Left lobe of liver (tissue), 2 donors: ENCODE data around the gene CPO. TPM values are rescaled to one million over a fixed set of nuclear protein-coding genes. Genes with fewer than 3 reads are reported as not detected.
"Not testable (repeated sequence)": the region's sequence is repeated elsewhere in the genome, so short reads cannot be mapped to it uniquely, and the experiment has no call there.

Source experiments
- ATAC-seq: fragments of 200-7000 bp; cut with Tn5 transposase; one replicate; pipeline ENCODE4 v1.9.1; 2020; ENCODE audit warnings: mild to moderate bottlenecking, moderate library complexity
- DNase-seq: peaks from one replicate; pipeline ENCODE4 v3.0.0-alpha.2; 2020; ENCODE audit warnings: low spot score
- total RNA-seq: library from RNA; stranded (reverse); gene quantifications from one replicate; pipeline ENCODE4 v1.2.1, GENCODE V29; 2021
- donor health status: DM: no; HTN: no; CAD: no; lungs with moderate emphysema.
- donor health status: DM: no; HTN: yes; CAD: no.

CPO gene, protein sequence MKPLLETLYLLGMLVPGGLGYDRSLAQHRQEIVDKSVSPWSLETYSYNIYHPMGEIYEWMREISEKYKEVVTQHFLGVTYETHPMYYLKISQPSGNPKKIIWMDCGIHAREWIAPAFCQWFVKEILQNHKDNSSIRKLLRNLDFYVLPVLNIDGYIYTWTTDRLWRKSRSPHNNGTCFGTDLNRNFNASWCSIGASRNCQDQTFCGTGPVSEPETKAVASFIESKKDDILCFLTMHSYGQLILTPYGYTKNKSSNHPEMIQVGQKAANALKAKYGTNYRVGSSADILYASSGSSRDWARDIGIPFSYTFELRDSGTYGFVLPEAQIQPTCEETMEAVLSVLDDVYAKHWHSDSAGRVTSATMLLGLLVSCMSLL
- 0.38 TPM for total RNA-seq

DNA sequence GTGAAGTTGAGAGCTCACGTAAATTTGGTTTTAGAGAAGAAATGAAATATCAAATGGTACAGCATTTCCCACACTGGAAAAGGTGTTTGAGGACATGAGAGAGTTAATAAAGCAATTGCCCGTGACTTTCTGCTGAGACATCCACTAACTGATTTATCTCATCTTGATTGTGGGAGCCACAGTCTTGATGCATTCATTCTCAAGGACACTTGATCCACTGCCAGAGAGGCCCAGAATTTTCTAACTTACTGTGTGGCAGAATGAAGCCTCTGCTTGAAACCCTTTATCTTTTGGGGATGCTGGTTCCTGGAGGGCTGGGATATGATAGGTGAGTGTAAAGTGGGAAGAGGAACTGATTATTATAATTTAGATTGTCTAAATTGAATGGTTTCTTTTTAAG lies at the start of gene CPO:
CPO (plus strand) TSS at position 179 of the 400 bp plus-strand sequence; CDS start at position 261, 82 bp downstream.
- no peak for DNase-seq
- no peak for ATAC-seq

DNA sequence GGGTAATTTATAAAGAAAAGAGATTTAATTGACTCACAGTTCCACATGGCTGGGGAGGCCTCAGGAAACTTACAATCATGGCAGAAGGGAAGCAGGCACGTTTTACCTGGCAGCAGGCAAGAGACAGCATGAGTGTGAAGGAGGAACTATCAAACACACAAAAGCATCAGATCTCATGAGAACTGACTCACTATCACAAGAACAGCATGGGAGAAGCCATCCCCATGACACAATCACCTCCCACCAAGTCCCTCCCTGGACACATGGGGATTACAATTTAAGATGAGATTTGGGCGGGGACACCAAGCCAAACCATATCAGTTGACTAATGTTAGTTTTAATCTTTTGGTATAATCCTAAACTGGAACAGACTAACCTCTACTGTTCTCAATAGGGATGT lies 49.1 kb upstream of the CPO start:
- no peak for ATAC-seq
- DNase-seq = no peak

DNA sequence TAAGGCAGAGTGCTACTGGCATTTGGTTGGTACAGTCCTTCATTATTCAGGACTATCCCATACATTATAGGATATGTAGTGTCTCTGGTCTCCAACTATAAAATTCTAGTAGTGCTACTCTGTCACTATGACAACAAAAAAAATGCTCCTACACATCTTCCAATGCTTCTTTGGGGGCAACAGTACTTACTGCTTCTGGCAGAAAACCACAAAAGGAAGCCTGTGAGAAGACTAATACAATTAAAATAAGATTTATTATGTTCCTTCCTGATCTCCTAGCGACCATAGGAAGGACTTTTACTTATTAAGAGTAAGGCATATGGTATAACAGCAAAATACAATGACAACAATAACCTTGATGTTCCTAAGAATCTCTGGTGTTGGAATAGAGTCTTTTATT lies 48.4 kb upstream of the CPO start:
- ATAC-seq (no peak), DNase-seq (no peak)

DNA sequence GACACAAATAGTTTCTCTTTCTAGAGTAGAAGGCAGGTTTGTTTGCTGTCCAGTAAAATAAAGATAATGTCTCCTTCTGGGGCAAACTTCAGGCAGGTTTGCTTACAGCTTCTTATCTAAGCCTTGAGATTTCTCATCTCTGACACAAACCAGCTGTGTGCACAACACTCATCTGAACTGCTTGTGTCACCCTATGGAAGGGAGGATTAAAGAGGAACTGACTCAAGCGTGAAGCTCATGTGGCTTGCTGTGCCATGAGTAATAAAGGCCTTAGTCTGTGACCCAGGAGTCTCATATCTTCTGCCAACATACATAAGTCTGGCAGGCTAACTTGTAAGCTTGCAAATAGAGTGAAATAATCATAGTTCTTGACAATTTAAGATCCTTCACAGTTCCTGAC lies 24.2 kb upstream of the CPO start:
- DNase-seq = no peak
- no peak for ATAC-seq

DNA sequence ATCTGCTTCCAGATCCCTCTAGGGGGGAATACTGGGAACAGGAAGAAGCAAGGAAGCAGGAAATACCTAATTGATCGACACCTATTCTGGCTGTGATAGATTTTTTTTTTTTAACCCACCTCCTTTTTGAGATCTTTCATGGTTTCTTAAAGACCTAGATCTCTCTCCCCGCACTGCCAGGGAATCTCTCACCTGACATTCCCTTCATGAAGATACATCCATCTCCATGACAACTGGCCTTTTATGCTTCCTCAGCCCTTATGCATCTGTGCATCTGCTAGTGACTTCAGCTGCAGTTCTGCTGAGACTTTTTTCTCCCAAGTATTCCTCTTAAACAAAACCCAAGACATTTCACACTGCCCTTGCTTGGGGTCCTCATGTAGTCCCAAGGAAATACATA lies 21.1 kb upstream of the CPO start:
- ATAC-seq = no peak
- no peak for DNase-seq

DNA sequence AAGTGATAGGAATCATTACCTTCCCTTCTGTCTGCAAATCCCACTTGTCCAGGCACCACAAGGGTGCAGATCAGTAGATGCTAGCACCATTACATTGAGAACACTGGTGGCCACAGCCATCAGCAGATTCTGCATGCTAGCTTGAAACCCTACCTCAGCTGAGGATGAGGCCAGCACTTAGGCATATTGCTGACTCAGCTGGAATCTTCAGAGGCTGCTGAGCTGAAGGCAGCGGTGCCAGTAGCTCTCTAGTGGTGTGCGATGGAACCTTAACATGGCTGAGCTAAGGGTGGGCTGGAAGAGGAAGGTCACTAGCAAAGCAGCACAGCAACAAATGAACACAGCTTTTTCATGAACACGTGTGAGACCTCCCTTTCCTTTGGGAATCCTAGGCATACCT lies 19.0 kb upstream of the CPO start:
- DNase-seq (no peak), ATAC-seq (no peak)

DNA sequence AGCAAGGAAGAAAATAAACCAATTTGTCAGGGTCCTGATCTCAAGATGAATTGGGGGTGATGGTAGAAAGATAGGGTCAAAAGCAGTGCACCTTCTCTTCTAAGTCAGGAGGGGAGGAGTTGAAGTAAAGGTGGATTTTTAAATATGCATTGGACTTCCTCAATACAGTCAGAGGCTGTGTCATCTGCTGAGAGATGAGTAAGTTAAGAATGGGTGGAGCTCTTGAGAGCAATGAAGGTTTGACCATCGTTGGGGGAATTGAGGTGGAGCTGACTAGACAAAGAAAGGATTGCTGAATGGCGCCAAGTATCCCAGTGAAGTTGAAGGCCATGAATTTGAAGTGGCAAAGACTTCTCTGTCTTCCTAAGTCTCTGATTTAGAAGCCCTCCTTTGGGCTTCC lies 18.4 kb upstream of the CPO start:
- DNase-seq = no peak
- no peak for ATAC-seq

DNA sequence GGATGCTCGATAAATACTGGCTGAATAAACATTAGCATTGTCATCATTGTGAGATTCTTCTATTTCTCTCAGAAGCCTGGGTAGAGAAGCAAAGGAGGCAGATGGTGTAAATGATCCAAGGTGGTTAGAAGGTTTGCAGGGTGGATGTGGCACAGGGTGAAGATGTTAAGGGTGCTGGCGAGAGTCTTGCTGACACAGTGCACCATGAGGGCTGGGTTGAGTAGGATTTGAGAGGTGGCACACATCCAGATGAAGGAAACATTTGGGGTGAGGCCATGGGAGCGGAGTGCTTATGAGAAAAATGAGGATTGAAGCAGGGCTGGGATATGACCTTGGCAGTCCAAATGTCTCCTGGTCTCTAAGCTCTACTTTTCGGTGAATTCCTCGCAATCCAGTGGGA lies 17.8 kb upstream of the CPO start:
- ATAC-seq (no peak), DNase-seq (no peak)

DNA sequence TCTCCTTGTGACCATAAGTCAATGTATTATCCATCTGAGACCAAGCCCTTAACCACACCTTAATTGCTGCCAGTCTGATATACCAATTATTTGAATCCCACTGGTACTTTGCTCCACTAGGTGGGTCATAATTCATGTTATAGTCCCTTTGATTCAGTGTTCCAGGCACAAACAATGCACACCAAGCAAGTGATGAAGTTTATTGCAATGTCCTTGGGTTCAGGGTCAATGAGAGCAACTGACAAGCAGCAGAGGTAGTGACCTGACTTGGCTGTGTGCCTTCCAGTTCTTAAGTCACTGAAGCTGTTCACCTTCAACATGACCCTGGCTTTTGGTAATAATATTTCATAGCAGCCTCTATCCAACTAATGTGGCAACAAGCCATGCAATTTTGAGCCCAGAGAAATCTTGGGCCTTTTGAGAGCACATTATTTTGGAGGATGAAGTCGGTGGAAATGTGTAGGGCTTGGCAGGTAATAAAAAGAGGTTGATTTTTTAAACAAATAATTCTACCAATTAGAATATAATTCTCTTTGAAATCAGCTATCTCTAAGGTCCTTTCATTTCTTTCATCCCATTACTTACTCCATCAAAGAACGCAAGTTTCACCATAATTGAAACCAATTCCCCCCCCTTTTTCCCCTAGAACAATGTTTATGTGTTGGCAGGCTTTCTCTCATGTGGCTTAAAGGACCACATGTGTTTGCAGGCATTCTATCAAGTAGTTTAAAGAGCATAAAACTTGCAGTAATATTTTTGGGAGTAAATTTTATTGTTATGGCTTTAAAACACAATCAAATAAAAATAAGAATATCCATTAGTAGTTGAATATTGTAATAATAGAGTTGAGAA lies 3.1 kb upstream of the CPO start:
- DNase-seq = no peak

DNA sequence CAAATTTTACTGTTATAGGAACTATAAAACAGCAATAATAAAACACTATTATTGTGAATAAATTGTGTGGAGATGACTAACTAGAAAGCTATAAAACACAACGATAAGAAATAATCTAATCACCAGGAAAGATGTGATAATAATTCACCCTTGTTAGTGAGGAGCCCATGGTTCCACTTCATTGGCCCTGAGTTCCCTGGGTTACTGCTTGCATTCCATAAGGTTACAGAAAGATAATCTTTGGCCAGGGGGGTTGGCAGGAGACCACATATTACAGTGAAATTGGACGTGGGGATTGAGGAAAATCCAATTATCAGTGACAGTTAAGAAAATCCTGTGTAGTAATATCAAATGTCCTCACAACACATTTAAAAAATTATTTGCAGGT lies 2.5 kb upstream of the CPO start:
- DNase-seq (no peak), ATAC-seq (no peak)

More for the DNA sequence above, 3.1 kb upstream of the CPO start:
- no peak for ATAC-seq

DNA sequence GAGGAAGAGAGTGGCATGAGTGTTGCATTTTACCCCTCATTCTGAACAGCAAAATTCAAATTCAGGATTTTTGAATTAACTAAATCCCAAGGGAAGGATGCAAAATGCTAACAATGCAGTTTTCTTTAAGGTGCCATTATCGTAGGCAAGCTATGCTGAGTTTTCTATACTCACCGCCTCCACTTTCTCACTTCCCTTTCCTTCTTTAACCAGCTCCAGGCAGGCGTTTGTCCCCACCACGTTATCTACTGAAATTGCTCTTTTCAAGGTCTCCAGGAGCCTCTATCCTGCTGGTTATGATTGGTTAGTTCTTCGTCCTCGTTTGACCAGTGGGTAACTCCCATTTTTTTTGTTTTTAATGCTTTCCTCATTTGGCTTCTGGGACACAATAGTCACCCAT lies 1.8 kb upstream of the CPO start:
- ATAC-seq (no peak), DNase-seq (no peak)

DNA sequence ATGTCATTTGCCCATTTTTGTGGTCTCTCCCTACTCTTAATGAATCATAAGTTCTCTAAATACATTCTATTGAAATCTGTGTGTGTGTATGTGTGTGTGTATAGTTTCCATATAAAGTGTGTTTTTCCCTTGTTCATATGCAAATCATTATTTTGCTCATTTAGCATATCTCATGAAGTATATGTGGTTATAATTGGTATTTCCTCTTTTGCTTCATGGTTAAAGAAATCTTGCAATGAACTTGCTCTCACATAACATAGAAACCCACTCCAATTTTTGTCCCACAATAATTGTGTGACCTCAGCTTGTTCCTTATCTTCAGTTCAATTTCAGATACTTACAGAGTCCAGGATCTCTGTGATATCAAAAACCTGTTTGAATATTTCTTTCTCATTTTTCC lies 1.2 kb downstream of the CPO start:
- ATAC-seq = no peak
- no peak for DNase-seq

DNA sequence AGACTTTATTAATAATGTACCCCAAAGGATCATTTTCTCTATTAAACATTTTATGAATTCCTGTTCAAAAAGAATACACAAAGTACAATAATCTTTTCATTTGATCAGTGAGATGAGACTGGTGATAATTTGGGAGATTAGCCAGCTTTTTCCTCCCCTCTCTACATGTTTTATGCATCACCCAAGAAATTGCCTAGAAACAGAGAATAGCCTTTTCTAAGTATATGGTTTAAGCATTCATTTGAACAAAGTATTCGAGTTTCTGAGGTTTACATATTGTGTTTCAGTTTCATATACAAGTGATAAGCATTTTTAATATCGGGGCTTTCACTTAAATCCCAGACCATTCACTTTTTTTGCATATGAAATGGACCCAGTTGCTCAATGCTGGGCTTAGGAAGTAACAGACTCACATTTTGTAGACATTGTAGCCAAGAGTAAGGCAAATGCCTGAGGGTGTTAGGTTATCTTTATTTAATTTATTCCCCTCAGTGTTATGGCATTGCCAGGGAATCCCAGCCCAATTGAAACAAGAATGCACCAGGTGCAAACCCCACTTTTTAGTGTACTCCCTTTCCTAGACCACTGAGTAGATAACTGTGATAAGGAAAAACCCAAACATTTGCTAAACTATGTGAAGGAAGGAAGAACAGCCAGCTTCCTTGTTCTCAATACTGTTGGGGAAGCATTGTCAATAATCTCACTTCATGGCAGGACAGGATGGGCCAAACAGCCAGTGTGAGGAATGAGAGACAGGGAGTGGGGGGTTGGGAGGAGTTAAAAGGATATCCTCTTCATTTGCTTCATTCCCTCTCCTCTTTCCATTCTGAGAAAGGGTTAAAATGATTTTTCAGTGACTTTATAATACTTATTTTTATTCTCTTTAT lies 3.5 kb downstream of the CPO start:
- no peak for DNase-seq
- ATAC-seq = no peak

DNA sequence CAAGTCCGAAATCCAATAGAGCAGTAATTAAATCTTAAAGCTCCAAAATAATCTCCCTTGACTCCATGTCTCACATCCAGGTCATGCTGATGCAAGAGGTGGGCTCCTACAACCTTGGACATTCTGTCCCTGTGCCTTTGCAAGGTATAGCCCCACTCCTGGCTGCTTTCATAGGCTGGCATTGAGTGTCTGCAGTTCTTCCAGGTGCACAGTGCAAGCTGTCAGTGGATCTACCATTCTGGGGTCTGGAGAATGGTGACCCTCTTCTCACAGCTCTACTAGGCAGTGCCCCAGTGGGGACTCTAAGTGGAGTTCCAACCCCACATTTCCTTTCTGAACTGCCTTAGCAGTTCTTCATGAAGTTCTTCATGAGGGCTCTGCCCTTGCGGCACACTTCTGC lies 14.1 kb downstream of the CPO start:
- not testable (repeated sequence) for DNase-seq, ATAC-seq

DNA sequence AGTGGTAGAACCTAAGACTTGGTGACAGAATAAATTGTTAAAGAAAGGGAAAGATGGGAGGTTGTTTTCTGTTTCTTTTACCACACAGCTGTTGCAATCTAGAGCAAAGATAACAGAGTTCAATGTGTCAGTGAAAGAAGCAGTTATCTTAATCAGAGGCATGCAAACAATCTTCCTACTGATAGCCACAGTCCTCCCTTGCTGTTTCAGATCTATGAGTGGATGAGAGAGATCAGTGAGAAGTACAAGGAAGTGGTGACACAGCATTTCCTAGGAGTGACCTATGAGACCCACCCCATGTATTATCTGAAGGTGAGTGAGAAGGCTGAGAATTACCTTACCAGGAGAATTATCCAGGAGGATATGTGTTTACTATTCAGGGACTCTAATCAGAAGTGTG lies 15.9 kb downstream of the CPO start:
- ATAC-seq (peak; percentile 62), DNase-seq (no peak)

DNA sequence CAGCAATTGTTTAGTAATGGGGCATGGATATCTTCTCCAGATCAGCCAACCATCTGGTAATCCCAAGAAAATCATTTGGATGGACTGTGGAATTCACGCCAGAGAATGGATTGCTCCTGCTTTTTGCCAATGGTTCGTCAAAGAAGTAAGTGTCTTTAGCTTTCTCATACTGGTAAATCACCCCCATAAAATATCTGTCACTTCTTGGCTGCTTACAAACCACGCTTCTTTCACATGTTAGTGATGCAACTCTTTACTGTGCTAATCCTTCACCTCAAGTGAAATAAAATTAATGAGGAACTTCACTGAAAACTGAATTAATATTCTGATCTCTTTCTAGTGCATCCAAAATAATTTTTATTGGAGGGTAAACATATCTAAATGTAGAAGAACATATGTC lies 18.9 kb downstream of the CPO start:
- ATAC-seq (no peak), DNase-seq (no peak)

DNA sequence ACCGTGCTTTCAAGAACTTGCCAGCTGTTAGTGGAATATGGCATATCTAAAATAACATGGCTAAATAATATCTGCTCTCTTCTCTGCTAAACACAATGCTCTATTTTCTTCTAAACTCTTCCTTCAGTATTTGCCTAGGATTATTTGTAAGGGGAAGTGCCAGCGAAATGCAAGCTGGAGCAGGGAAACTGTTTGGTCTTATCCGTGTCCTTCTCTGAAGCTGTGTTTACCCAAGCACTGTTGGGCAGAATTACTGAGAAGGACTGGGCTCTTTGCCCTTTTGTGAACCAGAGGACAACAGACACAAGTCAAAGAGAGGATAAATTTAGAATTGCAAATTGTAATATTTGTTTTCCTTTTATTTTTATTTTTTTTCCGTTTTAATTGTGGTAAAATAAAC lies 23.6 kb downstream of the CPO start:
- DNase-seq = no peak
- ATAC-seq = peak; percentile 99

DNA sequence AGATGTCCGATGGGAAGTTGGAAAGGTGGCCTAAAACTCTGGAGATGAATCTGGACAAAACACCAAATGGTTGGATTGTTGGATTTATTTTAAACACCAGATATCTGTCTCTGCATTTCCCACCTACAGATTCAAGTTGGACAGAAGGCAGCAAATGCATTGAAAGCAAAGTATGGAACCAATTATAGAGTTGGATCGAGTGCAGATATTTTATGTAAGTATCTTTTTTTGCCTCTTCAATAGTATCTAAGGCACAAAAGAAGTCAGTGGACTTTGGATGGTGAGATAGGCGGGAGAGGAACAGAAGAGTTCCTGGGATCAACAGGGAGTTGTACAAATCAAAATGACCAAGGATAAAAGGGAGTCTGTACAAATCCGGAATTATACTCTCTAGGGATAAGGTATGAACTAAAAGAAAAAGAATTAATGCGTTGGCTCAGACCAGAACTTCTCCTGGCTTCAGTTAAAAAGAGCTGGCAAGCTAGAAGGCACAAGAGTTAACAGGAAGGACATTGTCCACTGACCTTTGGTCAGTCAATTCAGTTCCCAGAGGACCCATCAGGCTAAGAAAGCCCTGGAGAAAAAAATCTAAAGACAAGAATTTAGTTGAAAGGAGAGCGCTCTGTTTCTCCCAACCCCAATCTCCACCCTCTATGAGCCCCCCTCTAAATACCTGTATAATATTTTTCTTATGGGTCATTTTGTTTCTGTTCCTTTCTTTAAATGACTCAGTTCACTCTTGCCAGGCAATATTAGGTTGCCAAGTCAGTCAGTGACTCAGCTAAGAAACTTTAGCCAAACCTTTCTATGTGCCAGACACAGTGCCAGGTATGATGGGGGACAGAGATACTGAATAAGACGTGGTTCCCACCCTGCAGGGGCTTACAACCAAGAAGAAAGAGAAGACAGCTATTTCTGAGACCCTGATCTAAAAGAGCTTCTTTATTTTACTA lies 29.1 kb downstream of the CPO start:
- ATAC-seq (peak; percentile 89), DNase-seq (no peak)

DNA sequence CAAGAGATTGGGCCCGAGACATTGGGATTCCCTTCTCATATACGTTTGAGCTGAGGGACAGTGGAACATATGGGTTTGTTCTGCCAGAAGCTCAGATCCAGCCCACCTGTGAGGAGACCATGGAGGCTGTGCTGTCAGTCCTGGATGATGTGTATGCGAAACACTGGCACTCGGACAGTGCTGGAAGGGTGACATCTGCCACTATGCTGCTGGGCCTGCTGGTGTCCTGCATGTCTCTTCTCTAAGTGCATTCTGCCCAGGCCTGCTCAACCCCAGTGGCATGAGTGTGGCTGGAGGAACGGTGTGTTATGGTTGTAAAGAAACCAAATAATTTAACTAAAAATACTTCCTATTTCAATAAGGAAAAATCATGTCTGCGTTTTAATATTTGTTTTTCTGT lies 29.9 kb downstream of the CPO start:
- DNase-seq (no peak), ATAC-seq (no peak)
